T-helper 17 cell (primary cell): ENCODE data around the gene CHST6. TPM values are rescaled to one million over a fixed set of nuclear protein-coding genes. Genes with fewer than 3 reads are reported as not detected.
"Not testable (repeated sequence)": the region's sequence is repeated elsewhere in the genome, so short reads cannot be mapped to it uniquely, and the experiment has no call there.

Experiments used
- ATAC-seq: fragments of 150-1000 bp; cut with Tn5 transposase; 2 replicates; pipeline ENCODE4 v1.10.0; 2021; ENCODE audit warnings: mild to moderate bottlenecking, moderate library complexity
- DNase-seq, 3 donors: peaks; one replicate each; pipeline versions ENCODE4 v3.0.0 to v3.0.0-alpha.2; 2020 to 2021
- H3K9me3 ChIP-seq: one replicate; pipeline ENCODE4 v1.7.0; 2013; ENCODE audit warnings: low read length, mild to moderate bottlenecking; ENCODE audit not compliant: control insufficient read depth, poor library complexity, severe bottlenecking
- H3K27ac Mint-ChIP-seq: one replicate; pipeline ENCODE4 v1.8.0; 2022; ENCODE audit warnings: mild to moderate bottlenecking, moderate library complexity, mixed read lengths
- H3K27me3 Mint-ChIP-seq: one replicate; pipeline ENCODE4 v1.8.0; 2022; ENCODE audit warnings: mixed read lengths
- H3K36me3 Mint-ChIP-seq: one replicate; pipeline ENCODE4 v1.8.0; 2022; ENCODE audit warnings: low read depth, mixed read lengths
- H3K4me1 Mint-ChIP-seq: one replicate; pipeline ENCODE4 v1.8.0; 2022; ENCODE audit warnings: mild to moderate bottlenecking, mixed read lengths
- H3K4me3 Mint-ChIP-seq: one replicate; pipeline ENCODE4 v1.8.0; 2022; ENCODE audit warnings: mild to moderate bottlenecking, moderate library complexity, mixed read lengths
- total RNA-seq, 4 donors: library from RNA in 2 of 4; stranded (reverse) in 2 of 4; gene quantifications; one replicate each; pipeline ENCODE4 v1.2.3 and lab custom pipeline; 2022 to 2026

Gene CHST6
- total RNA-seq, 2 donors from 2014 or later = not detected

GRCh38 chr16:75459691-75460090, 35.5 kb downstream of the CHST6 start:
- Mint-ChIP-seq H3K27me3 (no peaks in the 10 kb centered on the region), H3K36me3 (no peaks in the 10 kb centered on the region), H3K4me3 (no peak overlapping the region), H3K4me1 (peaks cover 59% of the 10 kb centered on the region), H3K27ac (no peak overlapping the region)
- no peak for DNase-seq
- no peaks in the 10 kb centered on the region for H3K9me3 ChIP-seq
- no peak for ATAC-seq

GRCh38 chr16:75458439-75458838, 36.8 kb downstream of the CHST6 start:
- Mint-ChIP-seq H3K27me3 (no peaks in the 10 kb centered on the region), H3K4me3 (no peak overlapping the region), H3K4me1 (peaks cover 64% of the 10 kb centered on the region), H3K36me3 (no peaks in the 10 kb centered on the region), H3K27ac (peak overlapping the region; percentile 54)
- H3K9me3 ChIP-seq = no peaks in the 10 kb centered on the region
- DNase-seq = no peak
- ATAC-seq = no peak

- H3K9me3 ChIP-seq = no peaks in the 10 kb centered on the region
- H3K4me1 Mint-ChIP-seq = peaks cover 64% of the 10 kb centered on the region
- no peak overlapping the region for H3K27ac Mint-ChIP-seq
- no peak for DNase-seq
- H3K36me3 Mint-ChIP-seq = no peaks in the 10 kb centered on the region
- no peak overlapping the region for H3K4me3 Mint-ChIP-seq
- H3K27me3 Mint-ChIP-seq = no peaks in the 10 kb centered on the region
- no peak for ATAC-seq
These were observed 37.2 kb downstream of the CHST6 start for GRCh38 chr16:75458029-75458428.

GRCh38 chr16:75457485-75458021, 37.7 kb downstream of the CHST6 start:
- DNase-seq (no peak), ATAC-seq (no peak)
- H3K36me3 Mint-ChIP-seq = no peaks in the 10 kb centered on the region
- peaks cover 61% of the 10 kb centered on the region for H3K4me1 Mint-ChIP-seq
- H3K4me3 Mint-ChIP-seq = no peak overlapping the region
- H3K9me3 ChIP-seq = no peaks in the 10 kb centered on the region
- no peak overlapping the region for H3K27ac Mint-ChIP-seq
- no peaks in the 10 kb centered on the region for H3K27me3 Mint-ChIP-seq

GRCh38 chr16:75456971-75457370, 38.3 kb downstream of the CHST6 start:
- no peaks in the 10 kb centered on the region for H3K9me3 ChIP-seq
- H3K4me1 Mint-ChIP-seq = peaks cover 58% of the 10 kb centered on the region
- no peaks in the 10 kb centered on the region for H3K27me3 Mint-ChIP-seq
- H3K4me3 Mint-ChIP-seq = no peak overlapping the region
- DNase-seq (no peak), ATAC-seq (no peak)
- no peaks in the 10 kb centered on the region for H3K36me3 Mint-ChIP-seq
- no peak overlapping the region for H3K27ac Mint-ChIP-seq

- ATAC-seq, H3K36me3 Mint-ChIP-seq, H3K4me3 Mint-ChIP-seq, H3K9me3 ChIP-seq, H3K27ac Mint-ChIP-seq, H3K27me3 Mint-ChIP-seq, DNase-seq: not testable (repeated sequence)
- peaks cover 56% of the 10 kb centered on the region for H3K4me1 Mint-ChIP-seq
These were observed 38.8 kb downstream of the CHST6 start for GRCh38 chr16:75456486-75456885.

- no peaks in the 10 kb centered on the region for H3K9me3 ChIP-seq
- H3K4me3 Mint-ChIP-seq = no peak overlapping the region
- DNase-seq (no peak), ATAC-seq (no peak)
- H3K27me3 Mint-ChIP-seq = no peaks in the 10 kb centered on the region
- peaks cover 51% of the 10 kb centered on the region for H3K4me1 Mint-ChIP-seq
- no peak overlapping the region for H3K27ac Mint-ChIP-seq
- H3K36me3 Mint-ChIP-seq = no peaks in the 10 kb centered on the region
These were observed 39.6 kb downstream of the CHST6 start for GRCh38 chr16:75455677-75456076.

- peak overlapping the region; percentile 11 for H3K27ac Mint-ChIP-seq
- H3K9me3 ChIP-seq = no peaks in the 10 kb centered on the region
- H3K27me3 Mint-ChIP-seq = no peaks in the 10 kb centered on the region
- ATAC-seq = no peak
- H3K4me1 Mint-ChIP-seq = peaks cover 41% of the 10 kb centered on the region
- no peak for DNase-seq
- H3K4me3 Mint-ChIP-seq = no peak overlapping the region
- H3K36me3 Mint-ChIP-seq = no peaks in the 10 kb centered on the region
These were observed 42.6 kb downstream of the CHST6 start for GRCh38 chr16:75452464-75453190.

GRCh38 chr16:75446416-75446815, 48.8 kb downstream of the CHST6 start:
- no peaks in the 10 kb centered on the region for H3K9me3 ChIP-seq
- H3K4me3 Mint-ChIP-seq = no peak overlapping the region
- no peak overlapping the region for H3K27ac Mint-ChIP-seq
- H3K27me3 Mint-ChIP-seq = no peaks in the 10 kb centered on the region
- ATAC-seq (no peak), DNase-seq (no peak)
- H3K36me3 Mint-ChIP-seq = no peaks in the 10 kb centered on the region
- peaks cover 9% of the 10 kb centered on the region for H3K4me1 Mint-ChIP-seq

GRCh38 chr16:75445298-75445697, 49.9 kb downstream of the CHST6 start:
- H3K9me3 ChIP-seq = no peaks in the 10 kb centered on the region
- Mint-ChIP-seq H3K27ac (no peak overlapping the region), H3K4me3 (no peak overlapping the region), H3K36me3 (no peaks in the 10 kb centered on the region), H3K27me3 (no peaks in the 10 kb centered on the region), H3K4me1 (peaks cover 9% of the 10 kb centered on the region)
- ATAC-seq (no peak), DNase-seq (no peak)

GRCh38 chr16:75443298-75443697, 51.9 kb downstream of the CHST6 start:
- Mint-ChIP-seq H3K4me3 (no peak overlapping the region), H3K27me3 (no peaks in the 10 kb centered on the region), H3K36me3 (peaks cover under 1% of the 10 kb centered on the region), H3K27ac (no peak overlapping the region), H3K4me1 (peaks cover 6% of the 10 kb centered on the region)
- ATAC-seq = no peak
- no peak for DNase-seq
- no peaks in the 10 kb centered on the region for H3K9me3 ChIP-seq

GRCh38 chr16:75433732-75434413, 61.4 kb downstream of the CHST6 start:
- no peaks in the 10 kb centered on the region for H3K9me3 ChIP-seq
- peak; percentile 79 for ATAC-seq
- peak in 2 of 3 donors; percentile 57 to 68 for DNase-seq
- H3K4me1 Mint-ChIP-seq = peaks cover 20% of the 10 kb centered on the region
- no peaks in the 10 kb centered on the region for H3K27me3 Mint-ChIP-seq
- H3K27ac Mint-ChIP-seq = peak overlapping the region; percentile 98
- H3K36me3 Mint-ChIP-seq = peaks cover 8% of the 10 kb centered on the region
- H3K4me3 Mint-ChIP-seq = peak overlapping the region; percentile 93

GRCh38 chr16:75432828-75433731, 62.2 kb downstream of the CHST6 start, which contains the start of gene CFDP1:
Gene CFDP1 (minus strand): TSS chr16:75433503. CDS start chr16:75433352, 151 bp downstream.
- Mint-ChIP-seq H3K27ac (peak within 1 kb of the TSS; percentile 98), H3K4me3 (peak within 1 kb of the TSS; percentile 93), H3K4me1 (peaks cover 23% of the 10 kb centered on the region), H3K36me3 (peaks cover 6% of the 10 kb centered on the region), H3K27me3 (no peaks in the 10 kb centered on the region)
- no peaks in the 10 kb centered on the region for H3K9me3 ChIP-seq
- ATAC-seq (peak; percentile 87), DNase-seq (peak; percentile 92 to 93 (median 92))
